Thyroid gland (tissue), 4 donors: Measurements from ENCODE around the gene ZNF487. TPM values are rescaled to one million over a fixed set of nuclear protein-coding genes. Genes with fewer than 3 reads are reported as not detected.

ENCODE experiments used
- DNase-seq, 2 donors: peaks; one replicate each; pipeline ENCODE4 v3.0.0-alpha.2; 2019
- H3K27ac ChIP-seq, 3 donors: fragments of 200-600 bp; sonication (generic); 1 replicate in 2 of 3; 2 replicates in 1 of 3; pipeline ENCODE4 v1.5.1; 2016 to 2019; ENCODE audit warnings: mild to moderate bottlenecking in 1 of 3, moderate library complexity in 1 of 3
- H3K27me3 ChIP-seq: fragments of 200-600 bp; sonication (generic); one replicate; pipeline ENCODE4 v1.5.1; 2019
- H3K36me3 ChIP-seq, 2 donors: fragments of 200-600 bp; sonication (generic); one replicate each; pipeline ENCODE4 v1.5.1; 2016 to 2019
- H3K4me1 ChIP-seq, 2 donors: fragments of 200-600 bp; sonication (generic); one replicate each; pipeline ENCODE4 v1.5.1; 2017 to 2019
- H3K4me3 ChIP-seq, 3 donors: fragments of 200-600 bp; sonication (generic); replicated peaks in 1 of 3; 1 replicate in 2 of 3; 2 replicates in 1 of 3; pipeline ENCODE4 v1.5.1; 2016; ENCODE audit warnings: mild to moderate bottlenecking in 1 of 3
- H3K9me3 ChIP-seq: fragments of 200-600 bp; sonication (generic); one replicate; pipeline ENCODE4 v1.5.1; 2017
- POLR2A ChIP-seq, 2 donors: fragments of 450-650 bp; IDR thresholded peaks; one replicate each; pipeline ENCODE4 v1.6.1; 2017; ENCODE audit warnings: antibody characterized with exemption in 2 of 2, mild to moderate bottlenecking in 2 of 2, moderate library complexity in 1 of 2
- WGBS, 2 donors: methylation state at CpG; one replicate each; pipeline ENCODE4 v1.1.5; 2017; 5-methylcytosine and 5-hydroxymethylcytosine counted together
- intact Hi-C: fragments of 100-400 bp; cut with DNase I; formaldehyde crosslinking; loops from one replicate; pipeline ENCODE4 v1.15.1; 2023
- total RNA-seq, 4 donors: library from RNA; depleted of rRNA; stranded (reverse); fragments of >200 nt; gene quantifications; one replicate each; pipeline ENCODE4 v1.2.3, GENCODE V29; 2016
- TF ChIP-seq, protein P1 (sequence below), 6 experiments: fragments of 200-600 bp in 3 of 6; fragments of 450-650 bp in 3 of 6; sonication (generic) in 3 of 6; IDR thresholded peaks; one replicate each; pipeline ENCODE4 v1.5.1; 2016 to 2019; ENCODE audit warnings: antibody characterized with exemption in 6 of 6, mild to moderate bottlenecking in 2 of 6, inconsistent platforms in 1 of 6, moderate library complexity in 1 of 6

Gene ZNF487
- total RNA-seq, 4 donors from 2014 or later: 11.9 to 21.7 (median 19.9) TPM

DNA sequence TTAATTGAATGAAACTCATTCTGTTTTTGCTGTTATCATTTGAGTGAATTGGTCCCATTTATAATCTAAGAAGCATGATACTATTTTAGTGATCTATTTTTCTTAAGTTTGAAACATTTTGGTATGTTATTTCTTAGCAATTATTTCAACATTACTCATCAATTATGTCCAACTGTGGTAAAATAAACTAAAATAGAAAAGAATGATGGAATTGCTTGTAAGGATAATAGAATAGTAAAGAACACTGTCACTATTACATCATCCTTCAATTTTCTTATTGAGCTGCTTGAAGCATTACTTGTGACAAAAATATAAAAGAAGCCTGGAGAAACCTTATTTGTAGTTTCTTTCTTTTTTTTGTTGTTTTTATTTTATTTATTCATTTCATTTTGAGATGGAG is 42.4 kb downstream of the ZNF487 start:
- intact Hi-C loops: no loop called here
- H3K36me3 ChIP-seq: peaks cover 4 to 10% of the 10 kb centered on the region in 2 donors

DNA sequence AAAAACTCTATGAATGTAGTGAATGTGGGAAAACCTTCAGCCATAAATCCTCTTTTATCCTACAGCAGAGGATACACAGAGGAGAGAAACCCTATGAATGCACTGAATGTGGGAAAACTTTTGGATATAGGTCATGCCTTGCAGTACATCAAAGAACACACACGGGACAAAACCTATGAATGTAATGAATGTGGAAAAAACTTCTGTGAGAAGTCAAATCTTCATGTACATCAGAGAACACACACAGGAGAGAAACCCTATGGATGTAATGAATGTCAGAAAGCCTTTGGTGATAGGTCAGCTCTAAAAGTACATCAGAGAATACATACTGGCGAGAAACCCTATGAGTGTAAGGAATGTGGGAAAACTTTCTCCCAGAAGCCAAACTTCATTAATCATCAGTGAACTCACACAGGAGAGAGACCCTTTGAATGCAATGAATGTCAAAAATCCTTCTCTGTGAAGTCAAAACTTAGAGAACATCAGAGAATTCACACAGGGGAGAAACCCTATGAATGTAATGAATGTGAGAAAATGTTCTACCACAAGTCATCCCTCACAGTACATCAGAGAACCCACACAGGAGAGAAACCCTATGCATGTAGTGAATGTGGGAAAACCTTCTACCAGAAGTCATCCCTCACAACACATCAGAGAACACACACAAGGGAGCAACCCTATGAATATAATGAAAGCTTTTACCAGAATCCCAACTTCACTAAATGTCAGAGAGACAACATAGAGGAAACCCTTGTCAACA is 45.6 kb downstream of the ZNF487 start:
- Histone ChIP-seq H3K4me3 (no peak overlapping the region), H3K36me3 (peaks cover 4 to 10% of the 10 kb centered on the region in 2 donors), H3K4me1 (no peaks in the 10 kb centered on the region), H3K27ac (no peak overlapping the region), H3K9me3 (no peaks in the 10 kb centered on the region), H3K27me3 (no peaks in the 10 kb centered on the region)
- TF ChIP-seq POLR2A (IDR thresholded peaks at IDR 0.05): no peak
- TF ChIP-seq, protein P1, sequence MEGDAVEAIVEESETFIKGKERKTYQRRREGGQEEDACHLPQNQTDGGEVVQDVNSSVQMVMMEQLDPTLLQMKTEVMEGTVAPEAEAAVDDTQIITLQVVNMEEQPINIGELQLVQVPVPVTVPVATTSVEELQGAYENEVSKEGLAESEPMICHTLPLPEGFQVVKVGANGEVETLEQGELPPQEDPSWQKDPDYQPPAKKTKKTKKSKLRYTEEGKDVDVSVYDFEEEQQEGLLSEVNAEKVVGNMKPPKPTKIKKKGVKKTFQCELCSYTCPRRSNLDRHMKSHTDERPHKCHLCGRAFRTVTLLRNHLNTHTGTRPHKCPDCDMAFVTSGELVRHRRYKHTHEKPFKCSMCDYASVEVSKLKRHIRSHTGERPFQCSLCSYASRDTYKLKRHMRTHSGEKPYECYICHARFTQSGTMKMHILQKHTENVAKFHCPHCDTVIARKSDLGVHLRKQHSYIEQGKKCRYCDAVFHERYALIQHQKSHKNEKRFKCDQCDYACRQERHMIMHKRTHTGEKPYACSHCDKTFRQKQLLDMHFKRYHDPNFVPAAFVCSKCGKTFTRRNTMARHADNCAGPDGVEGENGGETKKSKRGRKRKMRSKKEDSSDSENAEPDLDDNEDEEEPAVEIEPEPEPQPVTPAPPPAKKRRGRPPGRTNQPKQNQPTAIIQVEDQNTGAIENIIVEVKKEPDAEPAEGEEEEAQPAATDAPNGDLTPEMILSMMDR (IDR thresholded peaks at IDR 0.05): no peak
- DNase-seq: no peak
- 95 to 97% methylated on average over 2 of the region's 2 CpGs for WGBS, 2 donors
- intact Hi-C loops: no loop called here

More for the DNA sequence above, 42.4 kb downstream of the ZNF487 start:
- TF ChIP-seq POLR2A (IDR thresholded peaks at IDR 0.05): no peak
- TF ChIP-seq, protein P1 (IDR thresholded peaks at IDR 0.05): no peak
- no peak for DNase-seq
- H3K4me3 ChIP-seq: no peak overlapping the region
- H3K9me3 ChIP-seq: no peaks in the 10 kb centered on the region
- H3K4me1 ChIP-seq: no peaks in the 10 kb centered on the region
- H3K27me3 ChIP-seq: no peaks in the 10 kb centered on the region
- no peak overlapping the region for H3K27ac ChIP-seq

DNA sequence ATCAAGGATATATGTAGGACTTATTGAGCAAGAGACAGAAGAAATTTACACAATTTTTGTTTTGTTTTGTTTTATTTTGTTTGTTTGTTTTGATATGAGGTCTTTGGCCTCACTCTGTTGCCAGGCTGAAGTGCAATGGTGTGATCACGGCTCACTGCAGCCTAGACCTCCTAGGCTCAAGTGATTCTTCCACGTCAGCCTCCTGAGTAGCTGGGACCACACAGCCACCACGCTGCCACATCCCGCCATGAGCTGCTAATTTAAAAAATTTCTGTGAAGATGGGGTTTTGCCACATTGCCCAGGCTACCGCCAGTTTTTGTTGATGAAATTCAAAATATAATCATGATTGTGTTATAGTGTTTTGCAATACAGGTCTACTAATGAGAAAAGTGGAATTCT is 54.9 kb downstream of the ZNF487 start:
- Histone ChIP-seq H3K36me3 (no peaks in the 10 kb centered on the region), H3K4me1 (no peaks in the 10 kb centered on the region), H3K9me3 (no peaks in the 10 kb centered on the region), H3K27me3 (no peaks in the 10 kb centered on the region), H3K4me3 (no peak overlapping the region), H3K27ac (no peak overlapping the region)
- intact Hi-C loops: no loop called here
- no peak for TF ChIP-seq POLR2A (IDR thresholded peaks at IDR 0.05)
- TF ChIP-seq, protein P1 (IDR thresholded peaks at IDR 0.05): no peak
- WGBS, 2 donors: 91 to 94% methylated on average over 5 of the region's 5 CpGs
- no peak for DNase-seq

DNA sequence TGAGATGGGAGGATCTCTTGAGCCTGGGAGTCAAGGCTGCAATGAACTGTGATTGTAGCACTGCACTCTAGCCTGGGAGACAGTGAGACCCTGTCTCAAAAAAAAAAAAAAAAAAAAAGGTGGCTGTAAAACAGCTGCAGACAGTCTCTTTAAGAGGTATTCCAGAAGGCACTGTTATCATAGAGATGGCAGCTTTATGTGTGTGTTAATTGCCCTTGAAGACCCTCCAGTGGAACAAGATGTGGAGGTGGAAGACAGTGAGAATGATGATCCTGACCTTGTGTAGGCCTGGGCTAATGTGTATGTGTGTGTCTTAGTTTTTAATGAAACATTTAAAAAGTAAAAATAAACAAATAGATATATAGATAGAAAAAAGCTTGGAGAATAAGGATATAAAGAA is 66.0 kb downstream of the ZNF487 start:
- no peaks in the 10 kb centered on the region for H3K36me3 ChIP-seq

More for the DNA sequence above, 66.0 kb downstream of the ZNF487 start:
- TF ChIP-seq, protein P1 (IDR thresholded peaks at IDR 0.05): no peak
- no peak for TF ChIP-seq POLR2A (IDR thresholded peaks at IDR 0.05)
- no peaks in the 10 kb centered on the region for H3K9me3 ChIP-seq
- H3K27me3 ChIP-seq: no peaks in the 10 kb centered on the region
- H3K4me3 ChIP-seq: no peak overlapping the region
- H3K4me1 ChIP-seq: no peaks in the 10 kb centered on the region
- intact Hi-C loops: no loop called here
- DNase-seq: no peak
- no peak overlapping the region for H3K27ac ChIP-seq
